H1 (cell line): ENCODE data around the gene TNFAIP8L3. TPM values are rescaled to one million over a fixed set of nuclear protein-coding genes. Genes with fewer than 3 reads are reported as not detected.

Source experiments
- CTCF ChIA-PET: fragments of 300-600 bp; sonication (Branson Sonifier 250); formaldehyde crosslinking; loops from one replicate; lab custom pipeline; 2021; ENCODE audit not compliant: partially characterized antibody; lab: Charles Lee
- POLR2A ChIA-PET: fragments of 300-600 bp; sonication (Branson Sonifier 250); formaldehyde crosslinking; loops from one replicate; lab custom pipeline; 2021; ENCODE audit warnings: inconsistent platforms; ENCODE audit not compliant: partially characterized antibody; lab: Charles Lee
- DNase-seq, 2 experiments: peaks; one replicate each; pipeline versions ENCODE4 v3.0.0 to v3.0.0-alpha.2; 2010 to 2022; ENCODE audit warnings: low spot score in 2 of 2, low read depth in 1 of 2, mixed read lengths in 1 of 2
- FAIRE-seq: peaks from 2 replicates; lab custom pipeline; 2011; peaks lifted over from hg19 to GRCh38; lab: Jason Lieb, UNC
- H2AFZ ChIP-seq: 2 replicates; pipeline ENCODE4 v1.8.1; 2012; ENCODE audit warnings: low read length, inconsistent platforms
- H2AK5ac ChIP-seq: 2 replicates; pipeline ENCODE4 v1.6.1; 2013; ENCODE audit warnings: low read depth, low read length
- H2BK120ac ChIP-seq: replicated peaks from 2 replicates; pipeline ENCODE3; 2013; ENCODE audit warnings: low read depth, low read length, inconsistent platforms
- H2BK12ac ChIP-seq: 2 replicates; pipeline ENCODE4 v1.6.1; 2013; ENCODE audit warnings: low read depth, low read length
- H2BK15ac ChIP-seq: 2 replicates; pipeline ENCODE4 v1.6.1; 2013; ENCODE audit warnings: low read length
- H2BK20ac ChIP-seq: 2 replicates; pipeline ENCODE4 v1.6.1; 2013; ENCODE audit warnings: low read length
- H2BK5ac ChIP-seq: 2 replicates; pipeline ENCODE4 v1.6.1; 2013; ENCODE audit warnings: low read depth, low read length
- H3K14ac ChIP-seq: 2 replicates; pipeline ENCODE4 v1.6.1; 2013; ENCODE audit warnings: inconsistent platforms; ENCODE audit not compliant: insufficient read length
- H3K18ac ChIP-seq: 2 replicates; pipeline ENCODE4 v1.6.1; 2013; ENCODE audit warnings: low read length; ENCODE audit errors: extremely low read depth
- H3K23ac ChIP-seq: 2 replicates; pipeline ENCODE4 v1.6.1; 2013; ENCODE audit warnings: inconsistent platforms; ENCODE audit not compliant: insufficient read length
- H3K23me2 ChIP-seq: 2 replicates; pipeline ENCODE4 v1.6.1; 2013; ENCODE audit warnings: low read depth, low read length
- H3K27ac ChIP-seq: 2 replicates; pipeline ENCODE4 v1.6.1; 2011; ENCODE audit warnings: low read depth, low read length, inconsistent platforms
- H3K27me3 ChIP-seq, 4 experiments: replicated peaks in 1 of 4; 1 replicate in 1 of 4; 2 replicates in 3 of 4; pipeline versions ENCODE4 v1.6.1 to v1.8.1; 2011 to 2013; ENCODE audit warnings: low read length in 3 of 4, mild to moderate bottlenecking in 3 of 4, inconsistent platforms in 2 of 4, mixed read lengths in 2 of 4, moderate library complexity in 1 of 4; ENCODE audit not compliant: control insufficient read depth in 3 of 4, insufficient read depth in 3 of 4; ENCODE audit errors: extremely low read depth in 1 of 4
- H3K36me3 ChIP-seq, 4 experiments: 2 replicates each; pipeline versions ENCODE4 v1.6.1 to v1.8.1; 2011 to 2013; ENCODE audit warnings: mild to moderate bottlenecking in 4 of 4, low read length in 3 of 4, moderate library complexity in 2 of 4, control low read depth in 1 of 4, inconsistent platforms in 1 of 4; ENCODE audit not compliant: insufficient read depth in 4 of 4, control insufficient read depth in 2 of 4
- H3K4ac ChIP-seq: replicated peaks from 2 replicates; pipeline ENCODE3; 2013; ENCODE audit warnings: low read length, low read depth, mixed read lengths, inconsistent platforms; ENCODE audit not compliant: insufficient read length
- H3K4me1 ChIP-seq, 4 experiments: replicated peaks in 1 of 4; 1 replicate in 1 of 4; 2 replicates in 3 of 4; pipeline versions ENCODE4 v1.6.1 to v1.8.1; 2011 to 2013; ENCODE audit warnings: low read length in 3 of 4, inconsistent platforms in 2 of 4, mixed read lengths in 1 of 4; ENCODE audit not compliant: insufficient read depth in 4 of 4, control insufficient read depth in 3 of 4
- H3K4me2 ChIP-seq, 2 experiments: 2 replicates each; pipeline versions ENCODE4 v1.6.1 to v1.8.1; 2011 to 2013; ENCODE audit warnings: low read depth in 2 of 2, low read length in 2 of 2, control low read depth in 1 of 2, inconsistent platforms in 1 of 2, mild to moderate bottlenecking in 1 of 2; ENCODE audit not compliant: insufficient read depth in 1 of 2
- H3K4me3 ChIP-seq, 4 experiments: fragments of 200-600, 300-600 bp in 1 of 4; sonication (generic), shearing (Covaris generic), sonication (Bioruptor Twin) in 1 of 4; 2 replicates each; pipeline versions ENCODE4 v1.5.1 to v1.8.1; 2011 to 2016; ENCODE audit warnings: low read length in 4 of 4, low read depth in 3 of 4, control low read depth in 2 of 4, inconsistent platforms in 2 of 4, mild to moderate bottlenecking in 2 of 4, mixed read lengths in 1 of 4, moderate library complexity in 1 of 4; ENCODE audit not compliant: insufficient read depth in 2 of 4; ENCODE audit errors: extremely low read depth in 1 of 4
- H3K56ac ChIP-seq: replicated peaks from 2 replicates; pipeline ENCODE3; 2013; ENCODE audit warnings: low read depth, mild to moderate bottlenecking, mixed read lengths, low read length, inconsistent platforms; ENCODE audit not compliant: insufficient read length
- H3K79me1 ChIP-seq: 2 replicates; pipeline ENCODE4 v1.6.1; 2013; ENCODE audit warnings: low read depth, low read length, control low read depth
- H3K79me2 ChIP-seq, 2 experiments: 2 replicates each; pipeline versions ENCODE4 v1.6.1 to v1.8.1; 2012 to 2013; ENCODE audit warnings: low read length in 2 of 2, mild to moderate bottlenecking in 2 of 2, inconsistent platforms in 1 of 2; ENCODE audit not compliant: insufficient read depth in 2 of 2, control insufficient read depth in 1 of 2
- H3K9ac ChIP-seq, 4 experiments: replicated peaks in 1 of 4; 1 replicate in 1 of 4; 2 replicates in 3 of 4; pipeline versions ENCODE4 v1.6.1 to v1.8.1; 2011 to 2013; ENCODE audit warnings: low read depth in 3 of 4, low read length in 3 of 4, control low read depth in 2 of 4, mild to moderate bottlenecking in 2 of 4, moderate library complexity in 2 of 4, inconsistent platforms in 1 of 4; ENCODE audit errors: extremely low read depth in 1 of 4
- H3K9me3 ChIP-seq, 2 experiments: 2 replicates each; pipeline versions ENCODE4 v1.6.1 to v1.8.1; 2012 to 2013; ENCODE audit warnings: mild to moderate bottlenecking in 2 of 2, moderate library complexity in 2 of 2, control low read depth in 1 of 2, inconsistent platforms in 1 of 2, low read depth in 1 of 2, low read length in 1 of 2, mixed read lengths in 1 of 2; ENCODE audit not compliant: insufficient read depth in 2 of 2
- H4K20me1 ChIP-seq, 2 experiments: replicated peaks in 1 of 2; 2 replicates each; pipeline versions ENCODE3 to v1.8.1; 2011 to 2013; ENCODE audit warnings: inconsistent platforms in 2 of 2, low read length in 2 of 2, mild to moderate bottlenecking in 1 of 2; ENCODE audit not compliant: insufficient read depth in 2 of 2, control insufficient read depth in 1 of 2
- H4K5ac ChIP-seq: 2 replicates; pipeline ENCODE4 v1.6.1; 2013; ENCODE audit warnings: low read length, low read depth, mixed read lengths, inconsistent platforms; ENCODE audit not compliant: insufficient read length
- H4K8ac ChIP-seq: 2 replicates; pipeline ENCODE4 v1.8.0; 2013; ENCODE audit warnings: mild to moderate bottlenecking, moderate library complexity, low read length, inconsistent platforms; ENCODE audit not compliant: insufficient read depth; ENCODE audit errors: extremely low read depth
- H4K91ac ChIP-seq: replicated peaks from 2 replicates; pipeline ENCODE3; 2013; ENCODE audit warnings: low read length, mixed read lengths, inconsistent platforms; ENCODE audit not compliant: insufficient read length
- HDAC2 ChIP-seq, 2 experiments: fragments of 300-600 bp in 1 of 2; sonication (generic) in 1 of 2; IDR thresholded peaks; 2 replicates each; pipeline ENCODE4 v1.6.1; 2011 to 2012; ENCODE audit warnings: low read depth in 2 of 2, low read length in 2 of 2, mild to moderate bottlenecking in 2 of 2, moderate library complexity in 2 of 2, borderline replicate concordance in 1 of 2, inconsistent platforms in 1 of 2
- WGBS, 2 experiments: shearing (Covaris generic) in 1 of 2; methylation state at CpG; one replicate each; pipeline versions ENCODE4 v1.1.6 to v1.1.7; 2013 to 2015; ENCODE audit warnings: low lambda C conversion rate in 2 of 2, mixed read lengths in 2 of 2, inconsistent platforms in 1 of 2, low coverage in 1 of 2, missing lambda C conversion rate in 1 of 2; ENCODE audit not compliant: insufficient replicate concordance in 2 of 2, insufficient coverage in 1 of 2, insufficient read length in 1 of 2; ENCODE audit errors: extremely low coverage in 1 of 2, missing lambda C conversion rate in 1 of 2; 5-methylcytosine and 5-hydroxymethylcytosine counted together
- polyA plus RNA-seq, 7 experiments: library from polyadenylated mRNA; depleted of rRNA in 3 of 7; stranded (reverse) in 5 of 7; unstranded in 2 of 7; fragments of >200 nt in 5 of 7; fragments of 200-250 nt in 2 of 7; gene quantifications; 1 replicate in 5 of 7; 2 replicates in 1 of 7; 4 replicates in 1 of 7; pipeline versions ENCODE4 v1.2.1 to v1.2.3, GENCODE V29; 2011 to 2013; ENCODE audit warnings: missing spikeins in 2 of 7, mixed read lengths in 2 of 7
- total RNA-seq: library from RNA; stranded (reverse); fragmentation: NEBNext Ultra II Directional; extraction: Animal tissue kit (Norgen Biotek cat#: 25700); gene quantifications from 2 replicates; pipeline ENCODE4 v1.2.1, GENCODE V29; 2021

TNFAIP8L3 gene
- total and polyA plus RNA-seq, 2 of the 8 experiments (the other 6 are each of a cell fraction or from before 2014, with no cell fraction given) = 0.23 to 0.67 TPM

DNA sequence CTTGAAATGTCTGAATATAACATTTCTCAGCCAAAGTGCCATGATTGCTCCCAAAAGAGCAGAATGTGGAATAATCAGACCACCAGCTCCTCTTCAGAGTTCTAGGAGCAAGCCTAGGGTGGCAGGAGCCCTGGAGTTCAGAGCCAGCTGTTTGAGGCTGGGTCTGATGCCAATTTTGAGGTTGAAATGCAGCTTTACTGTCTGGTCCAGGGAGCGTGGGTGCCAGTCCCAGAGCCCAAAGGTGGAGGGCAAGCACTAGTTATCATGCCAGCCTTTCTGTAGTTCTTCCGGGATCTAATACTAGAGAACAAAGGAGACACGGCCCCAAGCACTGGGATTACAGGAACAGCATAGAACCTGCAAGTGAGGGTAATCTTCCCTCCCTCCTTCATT, 69.3 kb downstream of the TNFAIP8L3 start:
- Histone ChIP-seq H4K8ac (no peak overlapping the region), H3K27ac (no peak overlapping the region), H3K79me2 (no peaks in the 10 kb centered on the region), H3K9me3 (peaks cover 0 to 1% of the 10 kb centered on the region in 2 experiments; a peak in 1 of 4 replicates), H4K5ac (no peak overlapping the region), H2BK15ac (no peak overlapping the region), H3K56ac (no peak overlapping the region), H3K27me3 (no peaks in the 10 kb centered on the region), H4K91ac (no peak overlapping the region), H3K23me2 (no peaks in the 10 kb centered on the region), H3K18ac (no peak overlapping the region), H2AK5ac (no peak overlapping the region), H2BK5ac (no peak overlapping the region), H3K14ac (no peak overlapping the region), H3K4me1 (no peaks in the 10 kb centered on the region), H2BK12ac (no peak overlapping the region), H2BK120ac (no peak overlapping the region), H3K79me1 (no peaks in the 10 kb centered on the region), H4K20me1 (no peaks in the 10 kb centered on the region), H3K36me3 (no peaks in the 10 kb centered on the region), H2BK20ac (no peak overlapping the region), H3K4me3 (no peak overlapping the region), H3K4me2 (no peak overlapping the region), H3K9ac (no peak overlapping the region), H3K23ac (no peak overlapping the region), H3K4ac (no peak overlapping the region), H2AFZ (no peak overlapping the region)
- POLR2A ChIA-PET = interaction anchor here (0.6 kb wide), 1 partner anchor 11 kb away, joined by 3 read pairs; no protein-coding TSS in a partner anchor
- CTCF ChIA-PET = no interaction called here
- no peak for DNase-seq
- WGBS, 2 experiments = 85% methylated on average over 3 of the region's 3 CpGs; no CpG with 5 or more reads in 1 of the 2 experiments
- FAIRE-seq = no peak
- TF ChIP-seq HDAC2 (IDR thresholded peaks at IDR 0.05; ENCODE audit: borderline replicate concordance in 1 of 2, low read depth in 2 of 2, low read length in 2 of 2) = no peak
